Heart left ventricle (tissue), 13 donors: ENCODE results near the gene ZSWIM8.

Experiments used
- CTCF ChIP-seq, 12 donors: fragments of 200-600 bp; sonication (generic) in 4 of 12; IDR thresholded peaks; one replicate each; pipeline versions ENCODE4 v1.5.0 to v1.8.0; 2018 to 2022; ENCODE audit warnings: antibody characterized with exemption in 12 of 12, mild to moderate bottlenecking in 5 of 12
- POLR2A ChIP-seq, 2 donors: fragments of 450-650 bp; IDR thresholded peaks; one replicate each; pipeline ENCODE4 v1.6.1; 2017; ENCODE audit warnings: antibody characterized with exemption in 2 of 2, mild to moderate bottlenecking in 2 of 2, moderate library complexity in 2 of 2
- donor health status: ischemic (EF 13 %, LVEDD 7.1; RV severe dilation, severe dysfunction).
- donor health status: DM: no; HTN: yes; CAD: no.
- donor health status: DM: no; HTN: no; CAD: no.
- donor health status: ischemic (EF 25% LVEDD 6.9; RV normal size, moderate dysfunction).
- donor health status: ischemic (EF 25% LVEDD 5.7; RV mildly dilated, moderate dysfunction).
- donor health status: ischemic (EF 35%, LVEDD 5.7; RV mildly dilated, moderate dysfunction).
- donor health status: nonischemic (EF 11% LVEDD 7.7; RV severe dilation, severe dysfunction).
- donor health status: DM: yes; HTN: yes; CAD: no.
- donor health status: PGD.
- donor health status: ischemic (EF 29% LVEDD 5.4; RV normal size, mild dysfunction).
- donor health status: nonischemic (EF 23%, LVEDD 6.1; RV moderate dilation, normal function).

- TF ChIP-seq CTCF (IDR thresholded peaks at IDR 0.05) (no peak), POLR2A (IDR thresholded peaks at IDR 0.05) (no peak)
Measured at GRCh38 chr10:73819081-73819480, 33.7 kb downstream of the ZSWIM8 start.
